ENCODE measurements around the gene APC2. TPM values are rescaled to one million over a fixed set of nuclear protein-coding genes. Genes with fewer than 3 reads are reported as not detected.

APC2 gene
- total RNA-seq, 4 donors from 2014 or later, result 0.12 to 0.19 TPM; not detected in 2

GRCh38 chr19:1432507-1432887, 17.4 kb upstream of the APC2 start:
- DNase-seq (ENCODE audit: low spot score) (no peak), ATAC-seq (ENCODE audit: low FRiP score) (no peak)
- no peak for TF ChIP-seq CTCF (IDR thresholded peaks at IDR 0.05)

- no peak for ATAC-seq (ENCODE audit: low FRiP score)
- no peak for DNase-seq (ENCODE audit: low spot score)
- TF ChIP-seq CTCF (IDR thresholded peaks at IDR 0.05), result no peak
Measured at GRCh38 chr19:1433119-1434039, 16.5 kb upstream of the APC2 start.

- no peak for ATAC-seq (ENCODE audit: low FRiP score)
- TF ChIP-seq CTCF (IDR thresholded peaks at IDR 0.05), result no peak
- DNase-seq (ENCODE audit: low spot score), result no peak
Measured at GRCh38 chr19:1434040-1434366, 15.9 kb upstream of the APC2 start.

GRCh38 chr19:1434577-1435060, 15.3 kb upstream of the APC2 start:
- no peak for DNase-seq (ENCODE audit: low spot score)
- ATAC-seq (ENCODE audit: low FRiP score), result no peak
- TF ChIP-seq CTCF (IDR thresholded peaks at IDR 0.05), result no peak

- no peak for TF ChIP-seq CTCF (IDR thresholded peaks at IDR 0.05)
- no peak for DNase-seq (ENCODE audit: low spot score)
- no peak for ATAC-seq (ENCODE audit: low FRiP score)
Measured at GRCh38 chr19:1435378-1435989, 14.4 kb upstream of the APC2 start.

GRCh38 chr19:1437609-1438008, 12.3 kb upstream of the APC2 start:
- TF ChIP-seq CTCF (IDR thresholded peaks at IDR 0.05), result no peak
- no peak for ATAC-seq (ENCODE audit: low FRiP score)
- DNase-seq (ENCODE audit: low spot score), result no peak

All from omental fat pad (tissue), 4 donors.